ENCODE data around the gene CORIN.

DNA sequence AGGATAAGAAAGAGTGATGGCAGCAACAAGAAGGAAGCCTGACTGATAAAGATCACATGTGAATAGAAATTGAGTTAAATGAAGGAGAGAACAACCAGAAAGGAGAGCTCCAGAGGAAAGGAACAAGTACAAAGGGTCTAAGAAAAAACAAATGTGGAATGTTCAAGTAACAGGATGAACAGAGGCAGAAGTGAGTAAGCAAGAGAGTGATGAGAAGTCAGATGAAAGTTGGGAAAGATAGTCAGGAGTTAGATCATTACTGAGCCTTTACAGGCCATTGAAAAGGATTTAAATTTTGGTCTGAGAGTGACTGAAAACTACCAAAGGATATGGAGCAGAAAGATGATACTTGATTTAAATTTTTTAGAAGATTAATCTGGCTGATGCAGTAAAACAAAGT lies 38.4 kb upstream of the CORIN start:
- TF ChIP-seq CTCF (IDR thresholded peaks at IDR 0.05): no peak
- no peak for TF ChIP-seq POLR2A (IDR thresholded peaks at IDR 0.05)
- no peak for TF ChIP-seq EP300 (IDR thresholded peaks at IDR 0.05)

All from suprapubic skin (tissue), 3 donors.